Loucy (cell line): ENCODE data around the gene HPS1.

Source experiments
- CTCF ChIP-seq: fragments of 200-600 bp; sonication (generic); conservative IDR thresholded peaks from 2 replicates; pipeline ENCODE4 v1.5.1; 2014; ENCODE audit warnings: mild to moderate bottlenecking, antibody characterized with exemption, low read length
- EZH2phosphoT487 ChIP-seq: fragments of 200-600 bp; IDR thresholded peaks from 2 replicates; pipeline ENCODE4 v1.6.1; 2018; ENCODE audit warnings: antibody characterized with exemption, mild to moderate bottlenecking, moderate library complexity, borderline replicate concordance

GRCh38 chr10:98458809-98459784 is 12.4 kb upstream of the HPS1 start:
- TF ChIP-seq CTCF (no peak), EZH2phosphoT487 (no peak)
